HepG2 (cell line): Measurements from ENCODE around the gene GSKIP. TPM values are rescaled to one million over a fixed set of nuclear protein-coding genes. Genes with fewer than 3 reads are reported as not detected.

Source experiments
- ATAC-seq: fragments of 200-7000 bp; cut with Tn5 transposase; 3 replicates; pipeline ENCODE4 v1.9.1; 2020; ENCODE audit warnings: mild to moderate bottlenecking, moderate library complexity
- BruUV-seq: library from RNA; stranded (reverse); fragments of 400-500 nt; replicated peaks from 2 replicates; lab custom pipeline; 2021; lab: Mats Ljungman, UMichigan
- CTCF ChIA-PET: fragments of 300-600 bp; formaldehyde crosslinking; extraction: SDS; loops from one replicate; lab custom pipeline; 2021; ENCODE audit warnings: low total read pairs, inconsistent platforms, low intra/inter-chr PET ratio; lab: Yijun Ruan, JAX
- POLR2A ChIA-PET: fragments of 350-600 bp; sonication (Branson Sonifier 250); formaldehyde crosslinking; loops from one replicate; lab custom pipeline; 2020; ENCODE audit warnings: antibody characterized with exemption, inconsistent platforms; lab: Yijun Ruan, JAX
- DNase-seq: peaks from one replicate; pipeline ENCODE4 v3.0.0-alpha.2; 2015; ENCODE audit warnings: low spot score
- FAIRE-seq: peaks from 3 replicates; lab custom pipeline; 2011; peaks lifted over from hg19 to GRCh38; lab: Jason Lieb, UNC
- H2AFZ ChIP-seq: one replicate; pipeline ENCODE4 v1.6.1; 2011; ENCODE audit warnings: low read length, inconsistent platforms
- H3K27ac ChIP-seq: fragments of 300-600 bp; 3 replicates; pipeline ENCODE4 v1.8.0; 2011; ENCODE audit warnings: mixed run types, mild to moderate bottlenecking, mixed read lengths, low read length, inconsistent platforms; ENCODE audit not compliant: insufficient read depth; ENCODE audit errors: extremely low read length
- H3K27me3 ChIP-seq, 2 experiments: fragments of 200-600 bp in 1 of 2; 2 replicates in 1 of 2; 3 replicates in 1 of 2; pipeline versions ENCODE4 v1.6.0 to v1.8.0; 2011; ENCODE audit warnings: low read length in 2 of 2, mild to moderate bottlenecking in 2 of 2, moderate library complexity in 2 of 2, inconsistent platforms in 1 of 2; ENCODE audit not compliant: insufficient read depth in 2 of 2, control insufficient read depth in 1 of 2
- H3K36me3 ChIP-seq, 2 experiments: fragments of 200-600 bp in 1 of 2; replicated peaks in 1 of 2; 2 replicates in 1 of 2; 3 replicates in 1 of 2; pipeline versions ENCODE4 v1.5.1 to v1.8.0; 2011; ENCODE audit warnings: low read length in 2 of 2, inconsistent platforms in 1 of 2; ENCODE audit not compliant: insufficient read depth in 2 of 2, control insufficient read depth in 1 of 2
- H3K4me1 ChIP-seq: 2 replicates; pipeline ENCODE4 v1.5.1; 2012; ENCODE audit warnings: low read length, inconsistent platforms; ENCODE audit not compliant: insufficient read depth
- H3K4me2 ChIP-seq: 2 replicates; pipeline ENCODE4 v1.6.0; 2011; ENCODE audit warnings: low read depth, low read length, inconsistent platforms
- H3K4me3 ChIP-seq, 3 experiments: fragments of 200-600 bp in 1 of 3; sonication (generic), shearing (Covaris generic) in 1 of 3; replicated peaks in 1 of 3; 2 replicates each; pipeline ENCODE4 v1.5.1; 2011 to 2016; ENCODE audit warnings: low read length in 3 of 3, inconsistent platforms in 2 of 3, low read depth in 2 of 3, mild to moderate bottlenecking in 2 of 3, control low read depth in 1 of 3, mixed read lengths in 1 of 3; ENCODE audit not compliant: insufficient read depth in 1 of 3
- H3K79me2 ChIP-seq: one replicate; pipeline ENCODE4 v1.6.1; 2011; ENCODE audit warnings: low read length, inconsistent platforms; ENCODE audit not compliant: insufficient read depth
- H3K9ac ChIP-seq: 2 replicates; pipeline ENCODE4 v1.6.0; 2011; ENCODE audit warnings: mild to moderate bottlenecking, low read depth, low read length, inconsistent platforms; ENCODE audit not compliant: insufficient read depth
- H3K9me3 ChIP-seq: 2 replicates; pipeline ENCODE4 v1.5.1; 2012; ENCODE audit warnings: mild to moderate bottlenecking, low read length
- H4K20me1 ChIP-seq: 2 replicates; pipeline ENCODE4 v1.6.0; 2011; ENCODE audit warnings: inconsistent platforms, mild to moderate bottlenecking, low read length, moderate library complexity; ENCODE audit not compliant: insufficient read depth
- ATF7-NPFF ChIP-seq: sonication (generic); formaldehyde crosslinking; IDR thresholded peaks from 2 replicates; pipeline ENCODE4 v1.8.1; 2023; ENCODE audit warnings: mild to moderate bottlenecking, low read depth, missing genetic modification reagents, moderate library complexity
- DNMT1 ChIP-seq: sonication (generic); formaldehyde crosslinking; IDR thresholded peaks from 2 replicates; pipeline ENCODE4 v1.5.1; 2020; ENCODE audit warnings: mild to moderate bottlenecking, missing genetic modification reagents
- FOSL2 ChIP-seq: sonication (generic); formaldehyde crosslinking; IDR thresholded peaks from 2 replicates; pipeline ENCODE4 v1.4.0; 2020; ENCODE audit warnings: missing genetic modification reagents
- KDM3A ChIP-seq: IDR thresholded peaks from 2 replicates; pipeline ENCODE4 v1.6.1; 2018; ENCODE audit warnings: low read depth, missing compliant biosample characterization
- KMT2A ChIP-seq: sonication (generic); formaldehyde crosslinking; IDR thresholded peaks from 2 replicates; pipeline ENCODE4 v1.4.0; 2020; ENCODE audit warnings: missing genetic modification reagents
- KMT2B ChIP-seq: IDR thresholded peaks from 2 replicates; pipeline ENCODE4 v1.6.1; 2016; ENCODE audit warnings: missing genetic modification reagents, missing compliant biosample characterization
- RFX1 ChIP-seq: fragments of 450-650 bp; IDR thresholded peaks from 2 replicates; pipeline ENCODE4 v1.6.1; 2017
- SP140L ChIP-seq: sonication (generic); formaldehyde crosslinking; IDR thresholded peaks from 2 replicates; pipeline ENCODE4 v1.4.0; 2020; ENCODE audit warnings: missing genetic modification reagents, borderline replicate concordance
- SP5 ChIP-seq: IDR thresholded peaks from 2 replicates; pipeline ENCODE4 v1.6.1; 2016; ENCODE audit warnings: low read depth, borderline replicate concordance
- SUZ12 ChIP-seq: fragments of 150-350 bp; IDR thresholded peaks from 2 replicates; pipeline ENCODE4 v1.6.1; 2014; ENCODE audit warnings: low read depth, low read length
- ZBTB43 ChIP-seq: sonication (generic); formaldehyde crosslinking; conservative IDR thresholded peaks from 2 replicates; pipeline ENCODE4 v1.4.0; 2020; ENCODE audit warnings: missing genetic modification reagents
- ZNF292 ChIP-seq: sonication (generic); formaldehyde crosslinking; IDR thresholded peaks from 2 replicates; pipeline ENCODE4 v1.8.1; 2022; ENCODE audit warnings: mild to moderate bottlenecking, low read depth, missing genetic modification reagents, borderline replicate concordance
- ZNF572 ChIP-seq: sonication (generic); formaldehyde crosslinking; IDR thresholded peaks from 2 replicates; pipeline ENCODE4 v1.5.1; 2020; ENCODE audit warnings: mild to moderate bottlenecking, missing genetic modification reagents
- ZNF768 ChIP-seq: sonication (generic); formaldehyde crosslinking; IDR thresholded peaks from 2 replicates; pipeline ENCODE4 v1.4.0; 2020; ENCODE audit warnings: missing genetic modification reagents
- ZNF792 ChIP-seq: IDR thresholded peaks from 2 replicates; pipeline ENCODE4 v1.6.1; 2016
- WGBS: methylation state at CpG from one replicate; pipeline ENCODE4 v1.1.6; 2017; ENCODE audit warnings: low lambda C conversion rate; 5-methylcytosine and 5-hydroxymethylcytosine counted together
- in situ Hi-C: cut with HindIII; loops from 2 replicates; pipeline ENCODE4 v1.10.0; 2017; ENCODE audit warnings: low pct_unique_long_range_greater_than_20kb; ENCODE audit not compliant: extremely low pct_ligation_motif_present
- intact Hi-C: fragments of 100-400 bp; cut with micrococcal nuclease; formaldehyde crosslinking; loops from one replicate; pipeline ENCODE4 v1.10.0; 2022; ENCODE audit not compliant: unreplicated experiment
- polyA plus RNA-seq, 8 experiments: library from polyadenylated mRNA; depleted of rRNA in 3 of 8; stranded (reverse) in 7 of 8; unstranded in 1 of 8; fragments of >200 nt; fragmentation: Illumina TruSeq in 4 of 8; extraction: Trizol in 4 of 8; gene quantifications; 2 replicates each; pipeline versions ENCODE4 v1.2.1 to v1.2.3, GENCODE V29; 2011 to 2016; ENCODE audit warnings: low read depth in 4 of 8, missing spikeins in 1 of 8, mixed read lengths in 1 of 8; ENCODE audit not compliant: insufficient read depth in 1 of 8
- total RNA-seq, 5 experiments: library from RNA; depleted of rRNA; stranded (reverse); fragments of >200 nt; fragmentation: Illumina TruSeq; extraction: Trizol; gene quantifications; 2 replicates each; pipeline ENCODE4 v1.2.3, GENCODE V29; 2016; ENCODE audit warnings: low read depth in 1 of 5
- TF ChIP-seq, protein P1 (sequence below): sonication (generic); formaldehyde crosslinking; IDR thresholded peaks from 2 replicates; pipeline ENCODE4 v1.5.0; 2020; ENCODE audit warnings: missing genetic modification reagents
- TF ChIP-seq, protein P2 (sequence below): IDR thresholded peaks from 2 replicates; pipeline ENCODE4 v1.6.1; 2012; ENCODE audit warnings: low read length, improper control_type of control experiment

The GSKIP gene
- total and polyA plus RNA-seq, 2 of the 13 experiments (the other 11 are each of a cell fraction or from before 2014, with no cell fraction given): 12.5 to 27.3 TPM

- in situ Hi-C loops: no loop called here
- ATAC-seq: no peak
- DNase-seq: no peak
These were observed 20.7 kb downstream of the GSKIP start for GRCh38 chr14:96384053-96384452.

More at GRCh38 chr14:96384053-96384452, 20.7 kb downstream of the GSKIP start:
- CTCF ChIA-PET: no interaction called here
- WGBS: 16% methylated on average over 1 of the region's 1 CpG
- intact Hi-C loops: no loop called here
- H3K9me3 ChIP-seq: no peaks in the 10 kb centered on the region
- no peak overlapping the region for H3K9ac ChIP-seq
- TF ChIP-seq DNMT1 (CRISPR knock-in tag): no peak
- TF ChIP-seq RFX1: no peak
- TF ChIP-seq KMT2B (CRISPR knock-in tag): no peak
- TF ChIP-seq, protein P1, sequence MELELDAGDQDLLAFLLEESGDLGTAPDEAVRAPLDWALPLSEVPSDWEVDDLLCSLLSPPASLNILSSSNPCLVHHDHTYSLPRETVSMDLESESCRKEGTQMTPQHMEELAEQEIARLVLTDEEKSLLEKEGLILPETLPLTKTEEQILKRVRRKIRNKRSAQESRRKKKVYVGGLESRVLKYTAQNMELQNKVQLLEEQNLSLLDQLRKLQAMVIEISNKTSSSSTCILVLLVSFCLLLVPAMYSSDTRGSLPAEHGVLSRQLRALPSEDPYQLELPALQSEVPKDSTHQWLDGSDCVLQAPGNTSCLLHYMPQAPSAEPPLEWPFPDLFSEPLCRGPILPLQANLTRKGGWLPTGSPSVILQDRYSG (CRISPR knock-in tag): no peak
- no peak for TF ChIP-seq SP140L (CRISPR knock-in tag)
- TF ChIP-seq SP5: no peak
- no peak for TF ChIP-seq ZNF292
- TF ChIP-seq ZNF792 (CRISPR knock-in tag): no peak
- TF ChIP-seq ATF7-NPFF (CRISPR knock-in tag): no peak
- no peak for TF ChIP-seq ZNF572 (CRISPR knock-in tag)
- TF ChIP-seq ZBTB43 (CRISPR knock-in tag): no peak
- TF ChIP-seq, protein P2, sequence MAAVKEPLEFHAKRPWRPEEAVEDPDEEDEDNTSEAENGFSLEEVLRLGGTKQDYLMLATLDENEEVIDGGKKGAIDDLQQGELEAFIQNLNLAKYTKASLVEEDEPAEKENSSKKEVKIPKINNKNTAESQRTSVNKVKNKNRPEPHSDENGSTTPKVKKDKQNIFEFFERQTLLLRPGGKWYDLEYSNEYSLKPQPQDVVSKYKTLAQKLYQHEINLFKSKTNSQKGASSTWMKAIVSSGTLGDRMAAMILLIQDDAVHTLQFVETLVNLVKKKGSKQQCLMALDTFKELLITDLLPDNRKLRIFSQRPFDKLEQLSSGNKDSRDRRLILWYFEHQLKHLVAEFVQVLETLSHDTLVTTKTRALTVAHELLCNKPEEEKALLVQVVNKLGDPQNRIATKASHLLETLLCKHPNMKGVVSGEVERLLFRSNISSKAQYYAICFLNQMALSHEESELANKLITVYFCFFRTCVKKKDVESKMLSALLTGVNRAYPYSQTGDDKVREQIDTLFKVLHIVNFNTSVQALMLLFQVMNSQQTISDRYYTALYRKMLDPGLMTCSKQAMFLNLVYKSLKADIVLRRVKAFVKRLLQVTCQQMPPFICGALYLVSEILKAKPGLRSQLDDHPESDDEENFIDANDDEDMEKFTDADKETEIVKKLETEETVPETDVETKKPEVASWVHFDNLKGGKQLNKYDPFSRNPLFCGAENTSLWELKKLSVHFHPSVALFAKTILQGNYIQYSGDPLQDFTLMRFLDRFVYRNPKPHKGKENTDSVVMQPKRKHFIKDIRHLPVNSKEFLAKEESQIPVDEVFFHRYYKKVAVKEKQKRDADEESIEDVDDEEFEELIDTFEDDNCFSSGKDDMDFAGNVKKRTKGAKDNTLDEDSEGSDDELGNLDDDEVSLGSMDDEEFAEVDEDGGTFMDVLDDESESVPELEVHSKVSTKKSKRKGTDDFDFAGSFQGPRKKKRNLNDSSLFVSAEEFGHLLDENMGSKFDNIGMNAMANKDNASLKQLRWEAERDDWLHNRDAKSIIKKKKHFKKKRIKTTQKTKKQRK: no peak
- TF ChIP-seq ZNF768 (CRISPR knock-in tag): no peak
- TF ChIP-seq KDM3A (CRISPR knock-in tag): no peak
- no peak for TF ChIP-seq SUZ12
- TF ChIP-seq KMT2A (CRISPR knock-in tag): no peak
- no peak for TF ChIP-seq FOSL2 (CRISPR knock-in tag)
- H3K27ac ChIP-seq: no peak overlapping the region
- FAIRE-seq: no peak
- no peak overlapping the region for H3K4me3 ChIP-seq
- H3K4me2 ChIP-seq: no peak overlapping the region
- H3K36me3 ChIP-seq: peaks cover 2 to 35% of the 10 kb centered on the region in 2 experiments; a peak in 2 of 5 replicates
- POLR2A ChIA-PET: no interaction called here
- H3K79me2 ChIP-seq: no peaks in the 10 kb centered on the region
- no TSS peak for BruUV-seq
- H3K4me1 ChIP-seq: no peaks in the 10 kb centered on the region
- H4K20me1 ChIP-seq: no peaks in the 10 kb centered on the region
- H2AFZ ChIP-seq: no peak overlapping the region
- H3K27me3 ChIP-seq: no peaks in the 10 kb centered on the region
